ENCODE data around the gene DCXR.

GRCh38 chr17:82028246-82028645 lies 9.3 kb downstream of the DCXR start:
- TF ChIP-seq GATA3 (IDR thresholded peaks at IDR 0.05; ENCODE audit: low read depth, low read length) (no peak), GATA2 (IDR thresholded peaks at IDR 0.05; ENCODE audit: low read depth, low read length) (no peak)
